ENCODE data around the gene PCYT1A. TPM values are rescaled to one million over a fixed set of nuclear protein-coding genes. Genes with fewer than 3 reads are reported as not detected.

PCYT1A gene
- total RNA-seq, 1 experiment from 2014 or later = 91.2 TPM

DNA sequence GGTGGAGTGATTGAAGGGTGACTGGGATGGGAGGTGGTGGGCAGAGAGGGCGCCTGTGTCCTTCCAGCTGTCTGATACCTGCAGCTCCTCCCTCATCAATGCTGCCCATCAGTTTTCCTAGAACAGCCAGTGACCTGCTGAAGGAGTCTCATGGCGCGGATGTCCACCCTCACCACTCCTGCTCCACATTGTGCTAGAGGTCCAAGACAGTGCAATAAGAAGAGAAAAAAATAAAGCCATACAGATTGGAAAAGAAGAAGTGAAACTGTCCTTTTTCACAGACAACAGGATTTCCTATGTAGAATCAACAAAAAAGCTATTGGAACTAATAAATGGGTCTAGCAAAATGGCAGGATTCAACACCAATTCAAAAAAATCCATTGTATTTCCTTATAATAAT lies 83.7 kb downstream of the PCYT1A start:
- Histone ChIP-seq H3K79me2 (ENCODE audit: low read depth) (no peaks in the 10 kb centered on the region), H3K4me1 (replicated peaks; ENCODE audit: insufficient read depth) (no peaks in the 10 kb centered on the region), H3K27me3 (ENCODE audit: insufficient read depth, low read depth) (no peaks in the 10 kb centered on the region), H3K4me2 (no peak overlapping the region), H4K20me1 (ENCODE audit: insufficient read depth) (no peaks in the 10 kb centered on the region), H3K36me3 (ENCODE audit: low read depth) (no peaks in the 10 kb centered on the region), H3K27ac (no peak overlapping the region), H3K9me3 (ENCODE audit: insufficient read depth, low read depth) (no peaks in the 10 kb centered on the region), H2AFZ (no peak overlapping the region), H3K4me3 (no peak overlapping the region), H3K9me2 (ENCODE audit: insufficient read depth) (no peaks in the 10 kb centered on the region), H3F3A (ENCODE audit: insufficient read depth, low read depth) (peaks cover 28% of the 10 kb centered on the region)
- no TSS peak for BruUV-seq (replicated peaks)
- DNase-seq = no peak
- intact Hi-C loops (cut with micrococcal nuclease; ENCODE audit: unreplicated experiment) = no loop called here
- POLR2A ChIA-PET (ENCODE audit: unreplicated experiment) = no interaction called here
- TF ChIP-seq EZH2 (IDR thresholded peaks at IDR 0.05; ENCODE audit: low read depth) (no peak), CTCF (conservative IDR thresholded peaks at IDR 0.05) (no peak)
- CTCF ChIA-PET = no interaction called here

DNA sequence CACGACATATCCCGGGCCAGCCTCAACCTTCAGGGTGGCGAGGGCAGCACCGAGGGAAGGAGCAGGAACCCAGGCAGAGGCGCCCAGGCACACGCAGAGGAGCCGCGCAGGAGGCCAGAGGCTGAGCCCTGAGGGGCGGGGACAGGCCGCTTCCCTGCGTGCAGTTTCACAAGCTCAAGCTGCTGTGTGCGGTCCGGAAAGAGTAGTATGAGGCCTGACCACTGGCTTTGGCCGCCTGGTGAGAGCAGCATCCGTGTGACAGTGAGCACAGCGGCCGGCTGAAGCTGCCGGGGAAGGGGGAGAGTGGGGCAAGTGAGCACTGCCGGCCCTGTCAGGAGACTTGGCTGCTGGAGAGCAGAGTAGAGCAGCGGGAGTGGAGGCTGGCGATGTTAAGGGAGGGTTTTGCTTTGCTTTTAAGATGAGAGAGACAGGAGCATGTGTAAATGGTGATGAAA lies 85.0 kb downstream of the PCYT1A start:
- H3K27ac ChIP-seq = no peak overlapping the region
- DNase-seq = no peak
- H2AFZ ChIP-seq = no peak overlapping the region
- no peak overlapping the region for H3K4me2 ChIP-seq
- H3K4me1 ChIP-seq (replicated peaks; ENCODE audit: insufficient read depth) = no peaks in the 10 kb centered on the region
- H3K79me2 ChIP-seq (ENCODE audit: low read depth) = no peaks in the 10 kb centered on the region
- H3K9me2 ChIP-seq (ENCODE audit: insufficient read depth) = no peaks in the 10 kb centered on the region
- intact Hi-C loops (cut with micrococcal nuclease; ENCODE audit: unreplicated experiment) = no loop called here
- POLR2A ChIA-PET (ENCODE audit: unreplicated experiment) = no interaction called here
- no peak overlapping the region for H3K4me3 ChIP-seq
- H3F3A ChIP-seq (ENCODE audit: insufficient read depth, low read depth) = peaks cover 22% of the 10 kb centered on the region
- H4K20me1 ChIP-seq (ENCODE audit: insufficient read depth) = no peaks in the 10 kb centered on the region
- BruUV-seq (replicated peaks) = no TSS peak
- H3K36me3 ChIP-seq (ENCODE audit: low read depth) = no peaks in the 10 kb centered on the region
- H3K9me3 ChIP-seq (ENCODE audit: insufficient read depth, low read depth) = no peaks in the 10 kb centered on the region
- CTCF ChIA-PET = no interaction called here
- no peaks in the 10 kb centered on the region for H3K27me3 ChIP-seq (ENCODE audit: insufficient read depth, low read depth)
- no peak for TF ChIP-seq EZH2 (IDR thresholded peaks at IDR 0.05; ENCODE audit: low read depth)
- no peak for TF ChIP-seq CTCF (conservative IDR thresholded peaks at IDR 0.05)

- POLR2A ChIA-PET (ENCODE audit: unreplicated experiment) = interaction anchor here (0.7 kb wide), 1 partner anchor 91 kb away, joined by 3 read pairs; no protein-coding TSS in a partner anchor
- Histone ChIP-seq H3K9me2 (ENCODE audit: insufficient read depth) (no peaks in the 10 kb centered on the region), H3K27me3 (ENCODE audit: insufficient read depth, low read depth) (no peaks in the 10 kb centered on the region), H2AFZ (no peak overlapping the region), H3K4me2 (no peak overlapping the region), H3K4me1 (replicated peaks; ENCODE audit: insufficient read depth) (peaks cover 4% of the 10 kb centered on the region), H3K9me3 (ENCODE audit: insufficient read depth, low read depth) (no peaks in the 10 kb centered on the region), H3K27ac (no peak overlapping the region), H4K20me1 (ENCODE audit: insufficient read depth) (no peaks in the 10 kb centered on the region), H3K79me2 (ENCODE audit: low read depth) (no peaks in the 10 kb centered on the region), H3F3A (ENCODE audit: insufficient read depth, low read depth) (no peaks in the 10 kb centered on the region; the same call in 1 of the 2 replicates), H3K36me3 (ENCODE audit: low read depth) (no peaks in the 10 kb centered on the region), H3K4me3 (no peak overlapping the region)
- peak in 1 of 2 experiments; percentile 37 for DNase-seq
- BruUV-seq (replicated peaks) = no TSS peak
- TF ChIP-seq CTCF (conservative IDR thresholded peaks at IDR 0.05) (peak; percentile 59), EZH2 (IDR thresholded peaks at IDR 0.05; ENCODE audit: low read depth) (no peak)
- intact Hi-C loops (cut with micrococcal nuclease; ENCODE audit: unreplicated experiment) = loop anchor here (10.0 kb wide), 1 partner anchor 344 kb away; no protein-coding TSS in a partner anchor
- CTCF ChIA-PET = interaction anchor here (1.2 to 1.5 kb wide), 2 partner anchors 126 to 128 kb away, joined by 3 to 4 read pairs; no protein-coding TSS in a partner anchor
Measured at GRCh38 chr3:196198771-196199753, 88.5 kb downstream of the PCYT1A start.
